NCI-H774 (cell line): Measurements from ENCODE around the gene RSRP1.
"Not testable (repeated sequence)": the region's sequence is repeated elsewhere in the genome, so short reads cannot be mapped to it uniquely, and the experiment has no call there.

Experiments used
- DNase-seq: peaks from one replicate; lab custom pipeline; 2025; lab: John Stamatoyannopoulos, UW

RSRP1 gene

DNA sequence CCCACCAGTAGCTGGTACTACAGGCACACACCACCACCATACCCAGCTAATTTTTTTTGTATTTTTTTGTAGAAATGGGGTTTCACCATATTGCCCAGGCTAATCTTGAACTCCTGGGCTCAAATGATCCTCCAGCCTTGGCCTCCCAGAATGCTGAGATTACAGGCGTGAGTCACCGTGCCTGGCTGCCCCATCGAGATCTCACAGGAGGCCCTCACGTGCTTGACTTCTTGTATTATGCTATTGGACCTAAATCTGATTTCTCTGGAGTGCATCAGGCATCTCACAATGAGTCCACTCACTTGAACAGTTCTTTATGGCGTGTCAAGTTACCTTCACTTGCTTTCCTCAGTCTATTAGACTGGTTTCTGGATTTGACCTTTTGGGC, 9.3 kb upstream of the RSRP1 start:
- DNase-seq = no peak

DNA sequence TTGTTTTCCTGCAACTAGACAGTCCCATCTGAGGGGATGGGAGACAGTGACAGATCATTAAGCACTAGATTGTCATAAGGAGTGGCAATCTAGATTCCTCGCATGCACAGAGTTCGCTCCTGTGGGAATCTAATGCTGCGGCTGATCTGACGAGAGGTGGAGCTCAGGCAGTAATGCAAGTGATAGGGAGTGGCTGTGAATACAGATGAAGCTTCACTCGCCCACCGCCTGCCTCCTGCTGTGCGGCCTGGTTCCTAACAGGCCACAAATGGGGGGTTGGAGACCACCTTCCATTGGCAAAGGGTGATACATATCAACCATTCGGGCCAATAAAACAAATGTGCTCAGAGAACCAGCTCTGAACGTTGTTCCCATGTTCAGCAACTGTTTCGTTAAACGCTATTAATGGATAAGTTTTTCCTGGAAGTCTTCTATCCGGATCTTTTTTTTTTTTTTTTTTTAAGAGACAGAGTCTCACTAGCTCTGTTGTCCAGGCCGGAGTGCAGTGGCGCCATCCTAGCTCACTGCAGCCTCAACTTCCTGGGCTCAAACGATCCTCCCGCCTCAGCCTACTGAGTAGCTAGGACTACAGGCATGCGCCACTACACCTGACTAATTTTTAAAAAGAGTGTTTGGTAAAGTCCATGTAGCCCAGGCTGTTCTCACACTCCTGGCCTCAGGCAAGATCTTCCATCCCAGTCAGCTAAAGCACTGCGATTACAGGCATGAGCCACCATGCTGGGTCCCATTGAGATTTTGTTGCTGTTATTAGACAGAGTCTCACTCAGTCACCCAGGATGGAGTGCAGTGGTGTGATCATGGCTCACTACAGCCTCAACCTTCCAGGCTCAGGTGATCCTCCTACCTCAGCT, 8.7 kb upstream of the RSRP1 start:
- no peak for DNase-seq

DNA sequence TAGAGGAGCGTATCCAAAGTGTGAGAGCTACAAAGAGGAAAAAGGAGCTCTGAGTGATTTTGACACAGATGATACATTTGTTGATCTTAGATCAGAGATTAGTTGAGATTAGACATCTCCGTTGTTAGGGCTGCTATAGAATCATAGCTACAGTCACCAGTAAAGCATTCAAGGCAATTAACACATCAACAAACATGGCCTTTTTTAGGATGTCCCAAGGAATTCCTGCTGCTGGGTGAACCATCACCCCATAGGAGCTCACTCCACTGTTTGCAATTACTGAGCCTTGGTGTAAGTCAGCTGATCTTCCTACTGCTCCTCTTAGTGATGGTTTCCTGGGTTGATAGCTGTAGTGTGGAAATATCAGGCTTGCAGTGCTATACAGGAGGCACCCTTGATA, 6.7 kb upstream of the RSRP1 start:
- no peak for DNase-seq

DNA sequence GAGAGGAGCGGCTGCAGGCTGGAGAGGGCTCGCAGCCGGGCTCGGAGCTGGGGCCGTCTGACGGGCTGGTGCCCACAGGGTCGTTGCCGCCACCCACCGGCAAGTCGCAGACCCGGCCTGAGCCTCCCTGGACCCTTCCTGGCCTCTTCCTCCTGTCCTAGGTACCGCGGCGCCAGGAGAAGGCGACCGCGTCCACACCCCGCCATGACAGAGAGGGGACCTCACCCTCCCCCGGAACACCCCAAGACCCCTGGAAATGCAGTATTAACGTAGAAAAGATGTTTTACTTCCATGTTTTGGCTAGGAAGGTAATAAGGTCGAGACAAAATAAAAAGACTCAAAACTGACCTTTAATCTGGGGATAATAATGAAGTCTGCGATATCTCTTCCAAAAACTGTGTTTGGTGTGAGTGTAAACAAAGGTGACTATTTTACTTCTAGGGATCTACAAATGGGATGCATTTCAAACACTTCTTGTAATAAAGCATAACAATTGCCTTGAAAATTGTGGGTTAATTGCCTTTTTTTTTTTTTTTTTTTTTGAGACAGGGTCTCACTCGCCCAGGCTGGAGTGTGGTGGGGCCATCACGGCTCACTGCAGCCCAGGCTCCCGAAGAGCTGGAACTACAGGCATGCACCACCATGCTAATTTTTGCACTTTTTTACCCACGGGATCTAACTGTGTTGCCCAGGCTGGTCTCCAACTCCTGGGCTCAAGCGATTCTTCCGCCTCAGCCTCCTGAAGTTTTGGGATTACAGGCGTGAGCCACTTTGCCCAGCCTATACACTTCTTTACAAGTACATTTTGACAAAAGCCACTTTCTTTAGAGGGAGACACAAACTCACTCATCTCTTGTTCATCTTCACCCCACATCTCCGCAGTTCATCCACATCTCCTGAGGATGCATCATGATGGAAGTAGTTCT, 838 bp upstream of the RSRP1 start:
- DNase-seq = no peak

DNA sequence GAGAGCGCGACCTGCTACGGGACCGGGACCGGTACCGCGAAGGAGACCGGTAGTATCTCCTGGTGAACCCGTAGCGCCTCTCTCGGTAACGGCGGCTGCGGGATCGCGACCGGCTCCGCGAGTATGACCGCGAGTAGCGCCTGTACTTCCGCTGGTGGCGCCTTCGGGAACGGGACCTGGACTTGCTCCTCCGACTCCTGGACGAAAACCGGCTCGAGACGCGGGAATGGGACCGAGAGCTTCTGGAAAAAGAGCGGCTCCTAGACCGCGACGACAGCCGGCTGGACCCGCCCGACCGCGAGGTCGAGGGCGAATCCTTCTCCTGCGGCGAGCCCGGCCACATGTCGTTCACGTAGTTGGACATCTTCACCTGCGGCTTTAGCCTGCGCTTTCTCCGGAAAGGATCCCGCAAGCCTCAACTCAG, 642 bp downstream of the RSRP1 start:
- no peak for DNase-seq

DNA sequence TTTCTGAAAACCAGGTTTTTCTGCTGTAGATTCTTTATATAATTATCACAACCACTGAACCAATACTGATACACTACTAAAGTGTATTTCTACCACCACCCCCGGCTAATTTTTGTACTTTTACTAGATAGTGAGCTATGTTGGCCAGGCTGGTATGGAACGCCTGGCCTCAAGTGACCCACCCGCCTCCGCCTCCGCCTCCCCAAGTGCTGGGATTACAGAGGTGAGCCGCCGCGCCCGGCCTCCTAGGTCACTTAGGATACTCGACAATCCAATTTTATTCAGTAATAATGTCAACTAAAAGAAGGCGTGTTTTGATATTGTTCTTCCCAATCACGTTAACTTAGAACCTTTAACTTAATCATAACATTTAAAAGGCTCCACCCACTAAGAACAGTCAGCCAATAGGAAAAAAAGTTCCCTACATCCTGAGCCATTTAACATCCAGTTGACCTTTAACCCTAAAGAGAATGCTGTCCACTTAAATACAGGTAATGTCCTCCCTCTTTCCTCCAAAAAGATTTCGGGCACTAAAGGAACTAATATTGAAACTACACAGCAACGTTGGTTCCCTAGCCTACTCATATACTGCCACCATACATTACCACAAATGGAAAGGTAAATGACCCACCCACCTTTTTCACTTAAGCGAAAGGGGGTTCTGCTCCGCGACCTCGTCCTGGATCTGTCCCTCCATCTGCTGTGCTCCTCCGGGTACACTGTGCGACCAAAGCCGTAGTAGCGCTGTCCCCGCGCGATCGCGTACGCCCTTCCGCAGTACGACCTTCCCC, 1.2 kb downstream of the RSRP1 start:
- DNase-seq = no peak

DNA sequence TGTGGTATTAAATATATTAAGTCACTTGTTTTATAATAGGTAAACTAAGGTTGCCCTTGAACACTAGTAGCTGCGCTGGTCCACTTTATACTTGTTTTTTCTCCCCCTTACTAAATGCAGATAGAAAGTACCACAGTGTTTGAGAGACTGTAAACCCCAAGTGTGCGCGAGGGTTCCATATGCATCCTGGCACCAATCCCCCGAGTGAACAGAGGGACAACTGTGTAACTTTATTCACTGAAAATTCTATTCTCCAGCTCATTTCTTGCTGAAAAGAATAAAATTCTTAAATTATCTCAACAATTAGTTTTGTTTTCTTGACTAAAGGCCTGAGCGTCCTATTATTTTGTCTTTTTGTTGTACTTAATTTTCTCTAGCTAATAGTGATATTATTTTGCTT, 1.9 kb downstream of the RSRP1 start:
- no peak for DNase-seq

DNA sequence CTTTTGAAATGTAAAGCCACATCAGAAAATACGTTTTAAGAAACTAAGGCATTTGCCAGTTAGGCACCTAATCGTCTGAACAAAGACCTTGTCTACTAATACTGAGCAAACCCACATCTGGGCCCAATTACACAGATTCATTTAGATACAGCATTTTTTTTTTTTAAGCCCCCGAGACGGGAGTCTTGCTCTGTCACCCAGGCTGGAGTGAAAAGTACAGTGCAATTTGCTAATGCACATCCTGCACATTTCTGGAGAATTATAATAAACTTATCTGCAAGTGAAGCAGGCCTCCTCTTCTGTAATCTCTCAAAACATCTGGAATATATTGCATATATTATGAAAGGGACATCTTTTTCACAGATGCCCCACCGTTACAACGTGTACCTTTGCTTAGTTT, 3.3 kb downstream of the RSRP1 start:
- DNase-seq = no peak

DNA sequence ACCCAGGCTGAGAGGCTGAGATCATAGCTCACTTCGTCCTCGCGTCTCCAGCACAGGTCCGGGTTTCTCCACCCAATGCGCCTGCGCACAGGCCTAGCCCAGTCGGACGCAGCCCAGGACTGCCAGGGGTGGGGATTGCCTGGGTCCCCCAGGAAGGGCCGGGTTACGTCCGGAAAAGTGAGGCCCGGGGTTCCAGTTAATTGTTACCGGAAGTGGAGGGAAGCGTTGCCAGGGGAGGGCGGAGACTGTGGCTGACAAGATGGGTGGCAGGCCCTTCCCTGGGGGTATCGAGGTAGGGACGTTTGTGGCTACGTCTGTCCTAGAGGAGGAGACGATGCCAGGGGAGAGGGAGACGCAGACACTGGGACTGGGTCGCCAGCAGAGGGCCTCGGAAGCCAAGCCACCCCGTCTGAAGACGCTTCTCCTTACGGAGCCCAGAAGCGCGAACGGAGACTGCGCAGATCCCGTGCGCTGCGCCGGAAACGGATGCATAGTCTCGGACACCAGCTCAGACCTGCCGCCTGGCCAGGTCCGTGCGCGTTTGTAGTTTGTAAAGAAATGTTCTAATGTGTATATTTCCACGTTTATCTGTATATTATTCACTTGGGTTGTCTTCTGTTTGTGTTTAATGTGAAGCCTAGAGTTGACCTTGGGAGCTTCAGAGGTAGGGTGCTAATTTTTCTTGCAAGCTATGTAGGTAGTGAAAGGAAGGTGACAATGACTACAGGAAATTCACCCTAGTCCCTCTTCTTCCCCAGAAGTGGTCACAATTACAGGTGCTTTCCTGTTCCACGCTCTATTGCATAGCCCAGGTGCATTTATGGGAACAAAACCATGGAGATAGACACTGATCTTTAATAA, 7.3 kb downstream of the RSRP1 start:
- DNase-seq = peak; percentile 80

DNA sequence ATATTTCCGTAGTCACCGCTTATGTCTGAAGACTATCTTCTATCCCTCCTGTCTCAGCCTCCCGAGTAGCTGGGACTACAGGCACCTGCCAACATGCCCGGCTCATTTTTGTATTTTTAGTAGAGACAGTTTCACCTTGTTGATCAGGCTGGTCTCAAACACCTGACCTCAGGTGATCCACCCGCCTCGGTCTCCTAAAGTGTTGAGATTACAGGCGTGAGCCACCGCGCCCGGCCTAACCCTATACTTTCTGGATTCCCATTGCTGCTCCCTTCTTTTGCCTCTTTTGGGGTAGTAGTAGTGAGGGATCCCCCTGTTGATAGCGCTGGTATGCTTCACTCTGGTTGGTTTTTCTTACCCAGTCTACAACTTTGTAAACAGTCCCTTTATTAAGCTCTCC, 9.2 kb downstream of the RSRP1 start:
- DNase-seq = no peak

DNA sequence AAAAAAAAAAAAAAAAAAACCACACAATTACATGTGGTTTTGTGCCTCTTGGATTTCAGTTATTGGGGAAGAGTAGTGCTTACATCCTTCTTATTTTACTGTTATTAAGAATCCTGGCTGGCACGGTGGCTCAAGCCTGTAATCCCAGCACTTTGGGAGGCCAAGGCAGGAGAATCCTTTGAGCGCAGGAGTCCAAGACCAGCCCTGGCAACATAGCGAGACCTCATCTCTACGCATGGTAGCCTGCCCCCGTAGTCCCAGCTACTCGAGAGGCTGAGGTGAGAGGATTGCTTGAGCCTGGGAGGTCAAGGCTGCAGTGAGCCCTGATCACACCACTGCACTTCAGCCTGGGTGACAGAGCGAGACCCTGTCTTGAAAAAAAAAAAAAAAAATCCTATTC, 11.0 kb downstream of the RSRP1 start:
- DNase-seq = not testable (repeated sequence)

DNA sequence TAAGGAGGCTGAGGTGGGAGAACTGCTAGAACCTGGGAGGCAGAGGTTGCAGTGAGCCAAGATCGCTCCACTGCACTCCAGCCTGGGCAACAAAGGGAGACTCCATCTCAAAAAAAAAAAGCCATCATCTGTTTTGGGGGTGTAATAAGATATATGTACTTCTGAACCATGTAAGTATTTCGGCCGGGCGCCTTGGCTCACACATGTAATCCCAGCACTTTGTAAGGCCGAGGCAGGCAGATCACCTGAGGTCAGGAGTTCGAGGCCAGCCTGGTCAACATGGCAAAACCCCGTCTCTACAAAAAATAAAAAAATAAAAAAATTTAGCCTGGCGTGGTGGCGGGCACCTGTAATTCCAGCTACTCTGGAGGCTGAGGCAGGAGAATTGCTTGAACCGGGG, 11.8 kb downstream of the RSRP1 start:
- not testable (repeated sequence) for DNase-seq

DNA sequence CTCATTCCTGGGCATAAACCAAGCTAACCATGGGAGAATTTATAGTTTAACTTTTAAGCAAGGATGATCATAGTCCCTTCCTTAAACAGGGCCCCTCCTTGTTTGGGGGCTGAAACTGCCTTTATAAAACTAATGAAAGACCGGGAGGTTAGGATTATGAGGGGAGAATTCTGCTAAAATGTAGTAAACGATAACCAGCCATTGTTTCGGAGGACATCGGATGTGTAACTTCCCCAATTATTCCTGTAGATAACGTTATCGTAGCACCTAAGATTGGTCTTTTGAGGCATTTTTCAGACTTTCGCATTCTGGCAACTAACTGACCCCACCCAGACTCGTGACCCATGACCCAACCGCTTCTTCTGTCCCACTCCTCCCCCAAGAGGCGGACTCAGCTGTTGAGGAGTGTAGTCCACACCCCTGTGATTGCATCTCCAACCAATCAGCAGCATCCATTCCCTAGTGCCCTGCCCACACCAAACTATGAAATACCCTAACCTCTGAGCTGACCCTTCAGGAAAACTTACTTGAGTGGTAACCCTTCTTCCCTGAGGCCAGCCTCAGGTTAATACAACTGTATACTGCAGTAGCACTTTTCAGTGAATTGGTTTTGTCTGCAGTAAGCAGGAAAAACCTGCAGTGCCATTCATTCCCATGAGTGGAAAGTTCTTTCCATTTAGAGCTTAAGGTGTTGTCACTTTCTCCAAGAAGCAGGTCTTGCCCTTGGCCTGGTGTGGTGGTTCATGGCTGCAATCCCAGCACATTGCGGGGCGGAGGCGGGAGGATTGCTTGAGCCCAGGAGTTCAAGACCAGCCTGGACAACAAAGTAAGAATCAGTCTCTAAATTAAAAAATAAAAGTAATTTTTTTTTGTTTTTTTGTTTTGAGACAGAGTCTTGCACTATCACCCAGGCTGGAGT, 14.1 kb downstream of the RSRP1 start:
- DNase-seq = peak; percentile 41

DNA sequence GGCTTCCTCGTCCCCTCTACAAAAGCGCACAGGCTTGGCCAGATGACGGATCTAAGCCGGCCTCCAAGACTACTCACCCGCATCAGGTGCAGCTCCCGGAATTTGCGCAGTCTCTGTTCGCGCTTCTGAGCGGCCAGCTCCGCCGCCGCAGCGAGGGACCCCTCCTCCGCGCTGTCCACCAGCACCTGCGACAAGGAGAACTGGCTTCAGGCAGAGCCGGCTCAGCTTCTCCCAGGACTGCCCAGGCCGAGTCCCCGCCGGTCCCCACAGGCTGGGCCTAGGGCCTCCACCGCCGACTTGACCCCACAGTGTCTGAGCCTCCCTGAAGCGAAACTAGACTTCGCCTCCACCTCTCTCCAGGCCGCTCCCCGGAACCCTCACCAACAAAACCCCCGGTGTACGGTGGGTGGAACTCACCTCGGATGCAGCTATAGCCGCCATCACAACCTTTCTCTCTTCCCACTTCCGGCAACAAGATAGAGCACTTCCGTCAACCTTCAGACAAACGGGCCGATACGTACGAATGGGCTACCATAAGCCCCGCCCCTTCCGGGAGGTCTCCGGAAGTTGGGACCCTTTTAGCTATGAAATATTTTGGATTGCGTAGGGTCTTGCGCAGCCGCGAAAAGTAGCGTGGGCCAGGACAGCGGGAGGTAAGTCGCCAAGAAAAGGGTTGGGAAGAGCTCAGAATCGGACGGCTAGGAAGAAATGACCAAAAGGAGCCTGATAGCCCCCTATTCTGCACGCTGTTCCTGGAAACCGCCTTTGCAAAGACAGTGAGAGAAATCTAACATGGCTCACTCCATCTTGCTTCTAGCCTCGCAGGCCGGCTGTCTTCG, 15.0 kb downstream of the RSRP1 start, which contains the start of gene SYF2:
TSS of gene SYF2 (minus strand) at position 476 of the 839 bp plus-strand sequence. CDS start at position 441, 35 bp downstream.
- DNase-seq = peak; percentile 61

DNA sequence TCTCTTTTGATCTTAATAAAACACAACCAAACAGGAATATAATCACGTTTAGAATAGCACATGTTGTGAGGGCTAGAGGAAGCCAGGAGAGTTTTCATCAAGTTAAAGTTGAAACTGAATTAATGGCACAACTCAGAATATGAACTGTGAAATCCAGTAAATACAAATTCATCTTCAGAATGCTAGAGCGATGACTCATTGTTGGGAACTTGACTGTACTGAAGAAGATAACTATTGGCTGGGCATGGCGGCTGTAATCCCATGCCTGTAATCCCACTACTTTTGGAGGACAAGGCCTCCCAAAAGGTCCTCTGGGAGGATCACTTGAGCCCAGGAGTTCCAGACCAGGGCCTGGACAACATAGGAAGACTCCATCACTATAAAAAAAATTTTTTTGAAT, 23.8 kb downstream of the RSRP1 start:
- DNase-seq = no peak

DNA sequence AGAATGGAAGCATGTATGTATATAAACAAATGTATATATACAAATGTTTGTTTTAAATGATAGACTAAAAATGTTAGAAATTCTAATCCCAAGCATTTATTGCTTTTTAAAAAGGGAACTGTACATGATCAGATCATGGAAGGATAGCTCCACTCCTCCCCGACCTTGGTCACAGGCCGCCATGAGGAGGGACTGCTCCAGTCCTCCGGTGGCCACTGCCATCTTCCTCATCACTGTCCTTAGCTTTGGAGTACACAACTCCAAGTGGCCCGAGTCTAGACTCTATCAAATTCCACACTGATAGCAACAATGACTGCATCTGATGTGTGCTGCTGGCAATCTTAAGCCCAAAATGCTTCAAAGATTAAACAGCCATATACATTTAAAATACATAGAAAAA, 24.6 kb downstream of the RSRP1 start:
- no peak for DNase-seq

DNA sequence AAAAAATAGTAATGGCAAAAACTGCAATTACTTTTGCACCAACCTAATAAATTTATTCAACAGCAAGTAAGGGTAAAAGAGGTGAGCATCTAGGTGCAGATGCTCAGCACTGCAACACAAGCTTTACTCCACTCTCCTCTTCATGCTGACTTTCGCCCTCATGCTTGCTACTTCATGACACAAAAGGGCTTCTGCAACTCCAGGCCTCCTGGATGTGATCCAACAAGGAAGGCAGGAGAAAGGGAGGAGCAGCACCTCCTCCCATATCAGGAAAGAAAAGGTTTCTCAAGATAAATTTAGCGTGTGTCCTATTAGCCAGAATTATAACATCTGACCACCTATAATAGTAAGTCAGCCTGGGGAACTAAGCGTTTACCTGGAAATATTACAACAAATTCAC, 26.6 kb downstream of the RSRP1 start:
- DNase-seq = no peak

DNA sequence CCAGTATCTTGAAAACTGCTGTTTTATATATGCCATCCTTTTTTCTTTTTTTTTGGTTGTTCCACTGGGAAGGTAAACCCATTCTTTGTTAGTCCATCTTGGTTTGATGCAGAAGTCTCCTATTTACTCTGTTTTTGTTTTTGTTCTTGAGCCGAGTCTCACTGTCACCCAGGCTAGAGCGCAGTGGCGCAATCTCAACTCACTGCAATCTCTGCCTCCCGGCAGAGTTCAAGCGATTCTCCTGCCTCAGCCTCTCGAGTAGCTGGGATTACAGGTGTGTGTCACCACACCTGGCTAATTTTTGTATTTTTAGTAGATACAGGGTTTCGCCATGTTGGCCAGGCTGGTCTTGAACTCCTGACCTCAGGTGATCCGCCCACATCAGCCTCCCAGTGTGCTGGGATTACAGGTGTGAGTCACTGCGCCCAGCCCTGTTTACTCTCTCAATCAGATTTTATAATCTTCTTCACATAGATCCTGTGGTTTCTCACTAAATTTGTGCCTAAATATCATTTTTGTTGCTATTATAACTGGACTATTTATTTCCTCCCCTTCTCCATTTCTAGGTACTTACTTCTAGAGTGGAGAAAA, 27.5 kb downstream of the RSRP1 start:
- no peak for DNase-seq
